Large intestine (tissue), 3 donors: ENCODE measurements around the gene ZBTB46. TPM values are rescaled to one million over a fixed set of nuclear protein-coding genes. Genes with fewer than 3 reads are reported as not detected.

ENCODE experiments used
- DNase-seq, 2 donors: peaks; one replicate each; pipeline versions ENCODE4 v3.0.0 to v3.0.0-alpha.2; 2013
- H3K27ac ChIP-seq: one replicate; pipeline ENCODE4 v1.5.1; 2013; ENCODE audit warnings: low read length
- H3K27me3 ChIP-seq: 2 replicates; pipeline ENCODE4 v1.6.1; 2013; ENCODE audit warnings: low read length; ENCODE audit not compliant: control insufficient read depth, insufficient read depth
- H3K36me3 ChIP-seq: 2 replicates; pipeline ENCODE4 v1.6.1; 2013; ENCODE audit warnings: low read length; ENCODE audit not compliant: control insufficient read depth, insufficient read depth
- H3K4me1 ChIP-seq: one replicate; pipeline ENCODE4 v1.6.1; 2013; ENCODE audit warnings: low read length; ENCODE audit not compliant: control insufficient read depth, insufficient read depth
- H3K4me3 ChIP-seq: one replicate; pipeline ENCODE4 v1.5.1; 2013; ENCODE audit warnings: low read length
- H3K9me3 ChIP-seq: one replicate; pipeline ENCODE4 v1.6.1; 2013; ENCODE audit warnings: mild to moderate bottlenecking, low read depth, low read length, moderate library complexity; ENCODE audit not compliant: control insufficient read depth
- WGBS: methylation state at CpG from one replicate; pipeline ENCODE4 v1.1.5; 2013; ENCODE audit warnings: low lambda C conversion rate; ENCODE audit not compliant: insufficient coverage; 5-methylcytosine and 5-hydroxymethylcytosine counted together
- polyA plus RNA-seq: library from polyadenylated mRNA; unstranded; fragments of 120-200 nt; gene quantifications from one replicate; pipeline ENCODE4 v1.2.1, GENCODE V29; 2013

ZBTB46 gene
- polyA plus RNA-seq, 1 donor: 4.1 TPM

DNA sequence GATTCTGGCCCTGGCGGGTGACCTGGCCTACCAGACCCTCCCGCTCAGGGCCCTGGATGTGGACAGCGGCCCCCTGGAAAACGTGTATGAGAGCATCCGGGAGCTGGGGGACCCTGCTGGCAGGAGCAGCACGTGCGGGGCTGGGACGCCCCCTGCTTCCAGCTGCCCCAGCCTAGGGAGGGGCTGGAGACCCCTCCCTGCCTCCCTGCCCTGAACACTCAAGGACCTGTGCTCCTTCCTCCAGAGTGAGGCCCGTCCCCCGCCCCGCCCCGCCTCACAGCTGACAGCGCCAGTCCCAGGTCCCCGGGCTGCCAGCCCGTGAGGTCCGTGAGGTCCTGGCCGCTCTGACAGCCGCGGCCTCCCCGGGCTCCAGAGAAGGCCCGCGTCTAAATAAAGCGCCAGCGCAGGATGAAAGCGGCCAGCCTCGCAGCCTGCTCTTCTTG, 92.4 kb downstream of the ZBTB46 start:
- H3K36me3 ChIP-seq: peaks cover 50% of the 10 kb centered on the region
- H3K9me3 ChIP-seq: no peaks in the 10 kb centered on the region
- H3K4me3 ChIP-seq: peak overlapping the region; percentile 50
- peak; percentile 50 to 71 for DNase-seq
- no peaks in the 10 kb centered on the region for H3K27me3 ChIP-seq
- peak overlapping the region; percentile 67 for H3K27ac ChIP-seq
- WGBS: no CpG with 5 or more reads among the region's 26 CpGs
- peaks cover 25% of the 10 kb centered on the region for H3K4me1 ChIP-seq

- WGBS: no CpG with 5 or more reads among the region's 43 CpGs
- Histone ChIP-seq H3K9me3 (no peaks in the 10 kb centered on the region), H3K4me1 (peaks cover 25% of the 10 kb centered on the region), H3K36me3 (peaks cover 50% of the 10 kb centered on the region), H3K27me3 (no peaks in the 10 kb centered on the region), H3K27ac (no peak overlapping the region), H3K4me3 (peak overlapping the region; percentile 10)
- peak in 1 of 2 donors; percentile 51 for DNase-seq
These were observed 92.9 kb downstream of the ZBTB46 start for GRCh38 chr20:63737945-63738686.

DNA sequence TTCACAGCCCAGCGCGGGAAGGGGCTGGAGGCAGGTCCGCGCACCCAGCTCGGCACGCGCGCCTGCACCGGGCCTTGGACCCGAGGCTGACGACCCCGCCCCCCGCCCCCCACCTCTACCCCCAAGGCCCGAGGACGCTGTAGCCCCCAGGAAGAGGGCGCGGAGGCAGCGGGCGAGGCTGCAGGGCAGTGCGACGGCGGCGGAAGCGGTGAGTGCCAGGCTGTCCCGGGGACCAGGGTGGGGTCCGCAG, 93.4 kb downstream of the ZBTB46 start:
- peaks cover 25% of the 10 kb centered on the region for H3K4me1 ChIP-seq
- no peaks in the 10 kb centered on the region for H3K27me3 ChIP-seq
- H3K27ac ChIP-seq: no peak overlapping the region
- H3K36me3 ChIP-seq: peaks cover 48% of the 10 kb centered on the region
- no CpG with 5 or more reads among the region's 26 CpGs for WGBS
- H3K4me3 ChIP-seq: no peak overlapping the region
- DNase-seq: no peak
- H3K9me3 ChIP-seq: no peaks in the 10 kb centered on the region

DNA sequence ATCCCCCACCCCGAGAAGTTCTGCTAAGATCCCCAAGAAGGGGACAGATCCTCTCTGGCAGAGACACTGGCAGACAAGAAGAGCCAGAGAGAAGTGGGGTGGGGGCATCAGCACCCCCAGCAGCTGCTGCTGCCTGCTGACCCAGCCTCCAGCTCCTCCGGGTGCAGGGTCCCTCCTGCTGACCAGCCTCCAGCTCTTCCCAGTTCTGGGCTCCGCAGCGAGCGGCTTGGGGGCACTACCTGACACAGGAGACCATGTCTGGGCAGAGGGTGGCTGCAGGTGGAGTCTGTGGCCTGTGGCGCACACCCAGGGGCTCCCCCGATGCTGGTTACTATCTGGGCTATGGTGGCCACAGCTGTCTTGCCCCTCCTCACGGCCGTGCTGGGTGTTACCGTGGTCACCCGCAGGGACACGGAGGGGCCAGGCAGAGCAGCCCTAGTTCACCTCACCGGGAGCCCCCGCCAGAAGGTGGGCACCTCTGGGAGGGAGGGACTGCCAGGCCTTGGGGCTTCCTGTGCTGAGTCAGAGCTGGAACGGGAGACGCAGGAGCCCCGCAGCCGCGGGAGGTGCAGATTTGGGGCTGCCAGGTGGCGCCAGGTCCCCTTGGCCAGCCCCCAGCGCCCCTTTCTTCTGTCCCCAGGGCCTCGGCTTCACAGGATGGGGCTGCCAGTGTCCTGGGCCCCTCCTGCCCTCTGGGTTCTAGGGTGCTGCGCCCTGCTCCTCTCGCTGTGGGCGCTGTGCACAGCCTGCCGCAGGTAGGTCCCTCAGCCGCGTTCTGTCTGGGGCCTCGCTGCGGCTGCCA, 94.0 kb downstream of the ZBTB46 start:
- WGBS: no CpG with 5 or more reads among the region's 30 CpGs
- Histone ChIP-seq H3K4me3 (no peak overlapping the region), H3K9me3 (no peaks in the 10 kb centered on the region), H3K4me1 (peaks cover 25% of the 10 kb centered on the region), H3K36me3 (peaks cover 43% of the 10 kb centered on the region), H3K27ac (no peak overlapping the region), H3K27me3 (no peaks in the 10 kb centered on the region)
- DNase-seq: peak in 1 of 2 donors; percentile 22

DNA sequence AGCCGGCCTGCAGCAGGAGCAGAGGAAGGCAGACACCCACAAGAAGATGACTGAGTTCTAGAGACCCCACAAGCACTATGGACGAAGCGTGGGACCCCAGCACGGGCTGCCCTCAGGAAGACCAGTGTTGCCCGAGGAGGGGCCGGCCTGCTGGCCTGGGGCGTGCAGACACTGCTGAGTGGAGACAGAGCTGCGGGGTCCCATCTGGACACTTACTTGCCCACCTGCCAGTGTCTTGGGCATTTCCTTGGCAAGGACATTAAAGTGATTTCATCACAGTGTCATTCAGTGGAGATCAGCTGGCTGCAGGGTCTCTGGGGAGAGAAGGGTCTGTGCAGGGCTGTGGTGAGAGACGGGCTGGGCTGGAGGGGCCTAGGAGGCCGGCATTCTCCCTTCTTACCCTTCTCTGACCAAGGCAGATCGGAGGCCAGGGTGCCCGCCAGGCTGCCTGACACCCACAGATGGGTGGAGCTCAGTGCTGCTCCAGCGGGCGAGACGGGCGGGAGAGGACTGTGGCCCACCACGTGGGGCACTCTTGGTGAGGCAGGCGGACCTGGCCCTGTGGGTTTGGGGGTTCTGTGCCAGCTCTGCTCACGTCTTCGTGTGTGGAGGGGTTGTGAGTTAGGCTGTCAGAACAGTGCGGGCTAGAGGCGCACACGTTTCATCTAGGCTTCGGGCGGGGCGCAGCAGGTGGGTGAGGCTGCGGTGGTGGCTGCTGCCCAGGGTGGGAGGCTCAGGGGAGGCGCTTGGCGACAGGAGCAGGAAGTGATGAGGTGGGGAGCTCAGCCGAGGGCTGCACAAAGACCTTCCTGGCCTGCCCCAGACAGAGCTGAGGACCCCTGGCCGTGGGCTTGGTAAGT, 95.0 kb downstream of the ZBTB46 start, which contains the start of gene LIME1:
TSS of gene LIME1 (plus strand) at position 806 of the 860 bp plus-strand sequence. CDS start 886 bp downstream, outside the sequence.
- no CpG with 5 or more reads among the region's 31 CpGs for WGBS
- Histone ChIP-seq H3K9me3 (no peaks in the 10 kb centered on the region), H3K4me3 (no peak within 1 kb of the TSS), H3K36me3 (peaks cover 35% of the 10 kb centered on the region), H3K27ac (no peak within 1 kb of the TSS), H3K27me3 (no peaks in the 10 kb centered on the region), H3K4me1 (peaks cover 16% of the 10 kb centered on the region)
- no peak for DNase-seq

- H3K27ac ChIP-seq: no peak overlapping the region
- H3K36me3 ChIP-seq: peaks cover 37% of the 10 kb centered on the region
- no CpG with 5 or more reads among the region's 48 CpGs for WGBS
- no peaks in the 10 kb centered on the region for H3K27me3 ChIP-seq
- no peak overlapping the region for H3K4me3 ChIP-seq
- DNase-seq: no peak
- no peaks in the 10 kb centered on the region for H3K9me3 ChIP-seq
- peaks cover 14% of the 10 kb centered on the region for H3K4me1 ChIP-seq
These were observed 95.9 kb downstream of the ZBTB46 start for GRCh38 chr20:63734946-63735858.

DNA sequence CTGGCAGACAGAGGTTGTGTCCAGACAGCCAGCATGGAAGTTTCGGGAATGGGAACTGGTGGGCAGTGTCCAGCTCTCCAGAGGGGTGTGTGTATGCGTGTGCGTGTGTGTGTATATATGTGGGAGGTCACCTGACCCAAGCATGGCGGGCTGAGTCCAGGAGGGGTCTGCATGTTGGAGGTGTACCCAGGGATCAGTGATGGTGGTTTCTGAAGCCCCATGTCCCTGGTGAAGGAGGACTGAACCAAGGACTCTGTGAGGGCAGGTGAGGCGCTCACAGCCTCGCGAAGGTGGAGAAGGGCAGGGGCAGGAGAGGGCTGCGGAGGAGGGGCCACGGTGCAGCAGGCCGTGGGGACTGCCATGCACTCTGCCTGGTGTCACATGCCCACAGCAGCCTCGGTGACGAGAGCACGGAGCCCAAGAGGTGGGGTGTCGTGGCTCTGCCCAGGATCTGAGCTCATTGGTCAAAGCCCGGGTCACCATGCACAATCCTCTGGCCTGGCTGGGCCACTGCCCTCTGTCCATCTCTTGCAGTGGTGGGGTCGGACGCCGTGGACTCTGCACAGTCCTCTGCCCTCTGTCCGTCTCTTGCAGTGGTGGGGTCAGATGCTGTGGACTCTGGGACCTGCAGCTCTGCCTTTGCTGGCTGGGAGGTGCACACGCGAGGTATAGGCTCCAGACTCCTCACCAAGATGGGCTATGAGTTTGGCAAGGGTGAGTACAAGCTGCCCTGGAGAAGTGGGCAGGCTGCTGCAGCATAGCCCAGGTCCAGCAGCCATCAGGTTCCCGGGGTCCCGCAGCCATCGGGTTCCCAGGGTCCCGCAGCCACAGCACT, 96.7 kb downstream of the ZBTB46 start:
- H3K27ac ChIP-seq: no peak overlapping the region
- DNase-seq: no peak
- peaks cover 37% of the 10 kb centered on the region for H3K36me3 ChIP-seq
- H3K4me1 ChIP-seq: peaks cover 14% of the 10 kb centered on the region
- no peak overlapping the region for H3K4me3 ChIP-seq
- no peaks in the 10 kb centered on the region for H3K9me3 ChIP-seq
- no peaks in the 10 kb centered on the region for H3K27me3 ChIP-seq
- no CpG with 5 or more reads among the region's 25 CpGs for WGBS

- no peaks in the 10 kb centered on the region for H3K27me3 ChIP-seq
- peaks cover 37% of the 10 kb centered on the region for H3K36me3 ChIP-seq
- WGBS: no CpG with 5 or more reads among the region's 18 CpGs
- H3K27ac ChIP-seq: no peak overlapping the region
- no peak for DNase-seq
- H3K4me3 ChIP-seq: no peak overlapping the region
- H3K9me3 ChIP-seq: no peaks in the 10 kb centered on the region
- H3K4me1 ChIP-seq: peaks cover 13% of the 10 kb centered on the region
These were observed 97.4 kb downstream of the ZBTB46 start for GRCh38 chr20:63733579-63734081.

DNA sequence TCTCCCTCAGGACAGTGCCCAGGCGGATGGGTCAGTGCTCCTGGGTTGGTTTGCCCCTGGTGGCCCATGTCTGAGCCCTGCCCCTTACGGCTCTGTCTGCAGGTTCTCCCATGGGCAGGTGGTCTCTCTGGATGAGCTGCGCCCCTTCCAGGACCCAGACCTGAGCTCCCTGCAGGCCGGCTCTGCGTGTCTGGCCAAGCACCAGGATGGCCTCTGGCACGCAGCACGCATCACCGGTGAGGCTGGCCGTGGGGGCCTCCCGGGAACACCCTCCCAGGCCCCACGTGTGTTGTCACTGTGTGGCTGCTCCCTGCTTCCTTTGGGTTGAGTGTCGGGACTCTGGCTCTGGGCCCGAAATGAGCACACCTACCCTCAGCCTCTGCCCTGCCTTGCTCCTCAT, 97.9 kb downstream of the ZBTB46 start:
- Histone ChIP-seq H3K27ac (no peak overlapping the region), H3K27me3 (no peaks in the 10 kb centered on the region), H3K4me1 (peaks cover 13% of the 10 kb centered on the region), H3K4me3 (no peak overlapping the region), H3K36me3 (peaks cover 37% of the 10 kb centered on the region), H3K9me3 (no peaks in the 10 kb centered on the region)
- WGBS: no CpG with 5 or more reads among the region's 13 CpGs
- DNase-seq: no peak
